ENCODE data around the gene DCXR. TPM values are rescaled to one million over a fixed set of nuclear protein-coding genes. Genes with fewer than 3 reads are reported as not detected.

The DCXR gene
- total RNA-seq, 1 donor from 2014 or later, result 138 TPM

GRCh38 chr17:82018989-82019689 lies 18.4 kb downstream of the DCXR start:
- peaks cover 7% of the 10 kb centered on the region for H3K36me3 Mint-ChIP-seq (ENCODE audit: low read depth)
- no peak for DNase-seq (ENCODE audit: low spot score)
- H3K9me3 Mint-ChIP-seq, result no peaks in the 10 kb centered on the region
- no peak overlapping the region for H3K27ac Mint-ChIP-seq
- intact Hi-C loops (cut with micrococcal nuclease), result no loop called here
- no peak overlapping the region for H3K4me3 Mint-ChIP-seq (ENCODE audit: low read depth)
- no peaks in the 10 kb centered on the region for H3K27me3 Mint-ChIP-seq (ENCODE audit: low read depth)
- peaks cover 12% of the 10 kb centered on the region for H3K4me1 Mint-ChIP-seq (ENCODE audit: low read depth)

GRCh38 chr17:82018152-82018988 lies 19.1 kb downstream of the DCXR start:
- Mint-ChIP-seq H3K27me3 (ENCODE audit: low read depth) (no peaks in the 10 kb centered on the region), H3K36me3 (ENCODE audit: low read depth) (peaks cover 7% of the 10 kb centered on the region), H3K27ac (no peak overlapping the region), H3K4me3 (ENCODE audit: low read depth) (no peak overlapping the region), H3K4me1 (ENCODE audit: low read depth) (peaks cover 7% of the 10 kb centered on the region), H3K9me3 (no peaks in the 10 kb centered on the region)
- DNase-seq (ENCODE audit: low spot score), result no peak
- intact Hi-C loops (cut with micrococcal nuclease), result no loop called here

GRCh38 chr17:82017612-82018151 lies 19.8 kb downstream of the DCXR start:
- Mint-ChIP-seq H3K27ac (no peak overlapping the region), H3K36me3 (ENCODE audit: low read depth) (peaks cover 7% of the 10 kb centered on the region)
- intact Hi-C loops (cut with micrococcal nuclease), result no loop called here

GRCh38 chr17:82016875-82017459 lies 20.5 kb downstream of the DCXR start:
- no peaks in the 10 kb centered on the region for H3K9me3 Mint-ChIP-seq
- no peak overlapping the region for H3K4me3 Mint-ChIP-seq (ENCODE audit: low read depth)
- peaks cover 7% of the 10 kb centered on the region for H3K36me3 Mint-ChIP-seq (ENCODE audit: low read depth)
- peaks cover 7% of the 10 kb centered on the region for H3K4me1 Mint-ChIP-seq (ENCODE audit: low read depth)
- intact Hi-C loops (cut with micrococcal nuclease), result no loop called here
- H3K27me3 Mint-ChIP-seq (ENCODE audit: low read depth), result no peaks in the 10 kb centered on the region
- DNase-seq (ENCODE audit: low spot score), result no peak
- no peak overlapping the region for H3K27ac Mint-ChIP-seq

More at GRCh38 chr17:82017612-82018151, 19.8 kb downstream of the DCXR start:
- Mint-ChIP-seq H3K27me3 (ENCODE audit: low read depth) (no peaks in the 10 kb centered on the region), H3K4me3 (ENCODE audit: low read depth) (no peak overlapping the region), H3K9me3 (no peaks in the 10 kb centered on the region), H3K4me1 (ENCODE audit: low read depth) (peaks cover 7% of the 10 kb centered on the region)
- no peak for DNase-seq (ENCODE audit: low spot score)

GRCh38 chr17:82016061-82016874 lies 21.2 kb downstream of the DCXR start:
- Mint-ChIP-seq H3K4me3 (ENCODE audit: low read depth) (no peak overlapping the region), H3K27me3 (ENCODE audit: low read depth) (no peaks in the 10 kb centered on the region), H3K4me1 (ENCODE audit: low read depth) (peaks cover under 1% of the 10 kb centered on the region), H3K27ac (no peak overlapping the region), H3K36me3 (ENCODE audit: low read depth) (peaks cover 7% of the 10 kb centered on the region), H3K9me3 (no peaks in the 10 kb centered on the region)
- intact Hi-C loops (cut with micrococcal nuclease), result no loop called here
- no peak for DNase-seq (ENCODE audit: low spot score)

GRCh38 chr17:82015311-82015971 lies 22.1 kb downstream of the DCXR start:
- intact Hi-C loops (cut with micrococcal nuclease), result no loop called here
- Mint-ChIP-seq H3K27ac (no peak overlapping the region), H3K4me1 (ENCODE audit: low read depth) (no peaks in the 10 kb centered on the region), H3K9me3 (no peaks in the 10 kb centered on the region), H3K4me3 (ENCODE audit: low read depth) (no peak overlapping the region), H3K27me3 (ENCODE audit: low read depth) (no peaks in the 10 kb centered on the region), H3K36me3 (ENCODE audit: low read depth) (peaks cover 7% of the 10 kb centered on the region)
- DNase-seq (ENCODE audit: low spot score), result no peak

- no peak for DNase-seq (ENCODE audit: low spot score)
- Mint-ChIP-seq H3K9me3 (no peaks in the 10 kb centered on the region), H3K36me3 (ENCODE audit: low read depth) (peaks cover 7% of the 10 kb centered on the region), H3K27ac (no peak overlapping the region), H3K4me3 (ENCODE audit: low read depth) (no peak overlapping the region), H3K4me1 (ENCODE audit: low read depth) (no peaks in the 10 kb centered on the region), H3K27me3 (ENCODE audit: low read depth) (no peaks in the 10 kb centered on the region)
- intact Hi-C loops (cut with micrococcal nuclease), result no loop called here
Observed at GRCh38 chr17:82014971-82015310, 22.6 kb downstream of the DCXR start.

- H3K27me3 Mint-ChIP-seq (ENCODE audit: low read depth), result no peaks in the 10 kb centered on the region
- H3K27ac Mint-ChIP-seq, result no peak overlapping the region
- no peaks in the 10 kb centered on the region for H3K4me1 Mint-ChIP-seq (ENCODE audit: low read depth)
- intact Hi-C loops (cut with micrococcal nuclease), result no loop called here
- no peaks in the 10 kb centered on the region for H3K9me3 Mint-ChIP-seq
- no peak for DNase-seq (ENCODE audit: low spot score)
- H3K36me3 Mint-ChIP-seq (ENCODE audit: low read depth), result peaks cover 7% of the 10 kb centered on the region
- H3K4me3 Mint-ChIP-seq (ENCODE audit: low read depth), result no peak overlapping the region
Observed at GRCh38 chr17:82014432-82014831, 23.1 kb downstream of the DCXR start.

GRCh38 chr17:82013772-82014321 lies 23.6 kb downstream of the DCXR start:
- H3K27me3 Mint-ChIP-seq (ENCODE audit: low read depth), result no peaks in the 10 kb centered on the region
- no peak overlapping the region for H3K27ac Mint-ChIP-seq
- intact Hi-C loops (cut with micrococcal nuclease), result no loop called here
- no peak for DNase-seq (ENCODE audit: low spot score)
- no peaks in the 10 kb centered on the region for H3K9me3 Mint-ChIP-seq
- H3K4me1 Mint-ChIP-seq (ENCODE audit: low read depth), result no peaks in the 10 kb centered on the region
- H3K4me3 Mint-ChIP-seq (ENCODE audit: low read depth), result no peak overlapping the region
- H3K36me3 Mint-ChIP-seq (ENCODE audit: low read depth), result peaks cover 6% of the 10 kb centered on the region

- H3K36me3 Mint-ChIP-seq (ENCODE audit: low read depth), result peaks cover 1% of the 10 kb centered on the region
- no peaks in the 10 kb centered on the region for H3K27me3 Mint-ChIP-seq (ENCODE audit: low read depth)
- no peak for DNase-seq (ENCODE audit: low spot score)
- H3K9me3 Mint-ChIP-seq, result no peaks in the 10 kb centered on the region
- no peak overlapping the region for H3K27ac Mint-ChIP-seq
- intact Hi-C loops (cut with micrococcal nuclease), result no loop called here
- H3K4me1 Mint-ChIP-seq (ENCODE audit: low read depth), result no peaks in the 10 kb centered on the region
- no peak overlapping the region for H3K4me3 Mint-ChIP-seq (ENCODE audit: low read depth)
Observed at GRCh38 chr17:82013341-82013740, 24.2 kb downstream of the DCXR start.

GRCh38 chr17:82012640-82013295 lies 24.7 kb downstream of the DCXR start:
- Mint-ChIP-seq H3K27me3 (ENCODE audit: low read depth) (no peaks in the 10 kb centered on the region), H3K27ac (no peak overlapping the region), H3K4me1 (ENCODE audit: low read depth) (no peaks in the 10 kb centered on the region), H3K4me3 (ENCODE audit: low read depth) (no peak overlapping the region), H3K36me3 (ENCODE audit: low read depth) (no peaks in the 10 kb centered on the region), H3K9me3 (no peaks in the 10 kb centered on the region)
- intact Hi-C loops (cut with micrococcal nuclease), result no loop called here
- no peak for DNase-seq (ENCODE audit: low spot score)

Data from activated T-helper 2 cell treated with anti-CD3 and anti-CD28 coated beads, Interferon-gamma antibody, Interleukin-2, Interleukin-4, amounts not matched to agents 10 μg/mL and 5 μg/mL and 100 μg/mL, durations not matched to agents 14 hours and 24 hours and 36 hours (primary cell).